Activated B cell treated with CpG ODN at 0.5 μM for 24 hours (primary cell): Measurements from ENCODE around the gene LANCL1. TPM values are rescaled to one million over a fixed set of nuclear protein-coding genes. Genes with fewer than 3 reads are reported as not detected.
"Not testable (repeated sequence)": the region's sequence is repeated elsewhere in the genome, so short reads cannot be mapped to it uniquely, and the experiment has no call there.

ENCODE experiments used
- ATAC-seq: fragments of 200-7000 bp; cut with Tn5 transposase; one replicate; pipeline ENCODE4 v1.10.0; 2021; ENCODE audit warnings: low read depth, mild to moderate bottlenecking, moderate library complexity
- CTCF ChIA-PET: fragments of 350-600 bp; sonication (Branson Sonifier 250); formaldehyde crosslinking; loops from one replicate; lab custom pipeline; 2021; ENCODE audit warnings: antibody characterized with exemption; lab: Charles Lee
- POLR2A ChIA-PET: fragments of 350-600 bp; sonication (Branson Sonifier 250); formaldehyde crosslinking; loops from one replicate; lab custom pipeline; 2021; ENCODE audit warnings: antibody characterized with exemption; lab: Charles Lee
- DNase-seq: peaks from one replicate; pipeline ENCODE4 v3.0.0; 2022
- H3K27ac Mint-ChIP-seq: one replicate; pipeline ENCODE4 v1.8.0; 2020; ENCODE audit warnings: mixed read lengths
- H3K27me3 Mint-ChIP-seq: one replicate; pipeline ENCODE4 v1.8.0; 2021; ENCODE audit warnings: mixed read lengths
- H3K36me3 Mint-ChIP-seq: one replicate; pipeline ENCODE4 v1.8.0; 2021; ENCODE audit warnings: low read depth, mixed read lengths
- H3K4me1 Mint-ChIP-seq: one replicate; pipeline ENCODE4 v1.8.0; 2021; ENCODE audit warnings: mixed read lengths
- H3K4me3 Mint-ChIP-seq: one replicate; pipeline ENCODE4 v1.8.0; 2020; ENCODE audit warnings: mild to moderate bottlenecking, mixed read lengths
- H3K9me3 Mint-ChIP-seq: one replicate; pipeline ENCODE4 v1.8.0; 2020; ENCODE audit warnings: mixed read lengths
- intact Hi-C: fragments of 100-400 bp; cut with micrococcal nuclease; formaldehyde crosslinking; loops from one replicate; pipeline ENCODE4 v1.15.1; 2024
- total RNA-seq: library from RNA; stranded (reverse); gene quantifications from 2 replicates; pipeline ENCODE4 v1.2.3, GENCODE V29; 2022
- TF ChIP-seq, protein P1 (sequence below): fragments of 200-600 bp; IDR thresholded peaks from one replicate; pipeline ENCODE4 v1.8.0; 2022; ENCODE audit warnings: antibody characterized with exemption, mild to moderate bottlenecking

Gene LANCL1
- total RNA-seq, 1 donor from 2014 or later: 30.8 TPM

DNA sequence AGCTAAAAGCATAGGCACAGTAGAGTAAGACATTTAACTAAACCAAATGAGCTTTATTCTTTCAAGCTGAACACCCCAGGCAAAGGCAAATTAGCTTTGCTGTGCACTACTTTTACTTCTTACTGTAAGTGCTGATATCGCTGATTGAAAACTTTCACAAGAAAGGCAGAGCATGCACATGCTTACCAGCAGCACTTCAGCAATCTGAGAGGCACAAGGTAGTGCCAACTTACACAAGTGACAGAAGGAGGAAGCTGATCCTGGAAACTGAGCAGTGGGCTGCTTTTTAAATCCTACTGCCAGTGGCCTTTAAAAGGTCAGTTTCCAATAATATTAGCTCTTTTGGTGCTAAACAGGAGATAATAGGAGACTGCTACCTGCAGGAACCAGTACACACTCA is 43.9 kb downstream of the LANCL1 start:
- no peak overlapping the region for H3K27ac Mint-ChIP-seq
- TF ChIP-seq, protein P1, sequence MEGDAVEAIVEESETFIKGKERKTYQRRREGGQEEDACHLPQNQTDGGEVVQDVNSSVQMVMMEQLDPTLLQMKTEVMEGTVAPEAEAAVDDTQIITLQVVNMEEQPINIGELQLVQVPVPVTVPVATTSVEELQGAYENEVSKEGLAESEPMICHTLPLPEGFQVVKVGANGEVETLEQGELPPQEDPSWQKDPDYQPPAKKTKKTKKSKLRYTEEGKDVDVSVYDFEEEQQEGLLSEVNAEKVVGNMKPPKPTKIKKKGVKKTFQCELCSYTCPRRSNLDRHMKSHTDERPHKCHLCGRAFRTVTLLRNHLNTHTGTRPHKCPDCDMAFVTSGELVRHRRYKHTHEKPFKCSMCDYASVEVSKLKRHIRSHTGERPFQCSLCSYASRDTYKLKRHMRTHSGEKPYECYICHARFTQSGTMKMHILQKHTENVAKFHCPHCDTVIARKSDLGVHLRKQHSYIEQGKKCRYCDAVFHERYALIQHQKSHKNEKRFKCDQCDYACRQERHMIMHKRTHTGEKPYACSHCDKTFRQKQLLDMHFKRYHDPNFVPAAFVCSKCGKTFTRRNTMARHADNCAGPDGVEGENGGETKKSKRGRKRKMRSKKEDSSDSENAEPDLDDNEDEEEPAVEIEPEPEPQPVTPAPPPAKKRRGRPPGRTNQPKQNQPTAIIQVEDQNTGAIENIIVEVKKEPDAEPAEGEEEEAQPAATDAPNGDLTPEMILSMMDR: no peak
- intact Hi-C loops: no loop called here
- peaks cover 13% of the 10 kb centered on the region for H3K9me3 Mint-ChIP-seq
- POLR2A ChIA-PET: no interaction called here
- ATAC-seq (no peak), DNase-seq (no peak)
- H3K4me3 Mint-ChIP-seq: no peak overlapping the region
- CTCF ChIA-PET: no interaction called here
- no peaks in the 10 kb centered on the region for H3K27me3 Mint-ChIP-seq
- H3K4me1 Mint-ChIP-seq: no peaks in the 10 kb centered on the region
- peaks cover 93% of the 10 kb centered on the region for H3K36me3 Mint-ChIP-seq

DNA sequence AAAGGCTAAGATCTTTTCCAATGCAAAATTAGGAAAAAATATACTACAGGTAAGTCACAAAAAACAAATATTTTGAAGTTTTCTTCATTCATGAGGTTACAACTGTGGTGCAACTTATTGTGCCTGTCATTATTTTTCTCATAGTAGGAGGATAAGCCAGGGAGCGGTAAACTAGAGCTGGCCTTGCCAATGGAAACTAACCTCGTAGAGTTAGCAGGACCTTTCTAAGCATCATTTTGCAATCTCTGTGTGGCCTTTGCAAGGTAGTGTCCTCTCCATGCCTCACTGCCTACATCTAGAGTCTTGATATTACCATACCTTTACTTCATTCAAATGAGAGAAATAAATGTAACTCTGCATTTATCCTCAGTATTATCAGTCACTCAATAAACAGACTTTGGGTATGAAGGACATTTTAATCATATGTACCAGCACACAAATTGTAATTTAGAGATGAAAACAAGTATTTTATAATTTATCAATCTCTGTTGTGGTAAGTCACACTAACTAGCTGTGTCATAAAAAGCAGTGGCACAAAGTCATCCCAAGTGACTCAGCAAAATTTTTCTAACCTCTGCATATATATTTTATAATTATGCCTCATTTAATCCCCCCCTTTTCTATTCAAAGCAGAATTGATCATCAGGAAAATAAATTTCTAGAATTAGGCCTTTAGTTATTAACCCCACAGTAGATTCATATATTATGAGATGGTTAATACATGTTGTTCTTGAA is 47.0 kb downstream of the LANCL1 start:
- TF ChIP-seq, protein P1: no peak
- Mint-ChIP-seq H3K27me3 (no peaks in the 10 kb centered on the region), H3K36me3 (peaks cover 83% of the 10 kb centered on the region), H3K9me3 (peaks cover 34% of the 10 kb centered on the region), H3K4me1 (no peaks in the 10 kb centered on the region), H3K27ac (no peak overlapping the region), H3K4me3 (no peak overlapping the region)
- POLR2A ChIA-PET: no interaction called here
- no peak for ATAC-seq
- intact Hi-C loops: no loop called here
- CTCF ChIA-PET: no interaction called here
- DNase-seq: no peak

DNA sequence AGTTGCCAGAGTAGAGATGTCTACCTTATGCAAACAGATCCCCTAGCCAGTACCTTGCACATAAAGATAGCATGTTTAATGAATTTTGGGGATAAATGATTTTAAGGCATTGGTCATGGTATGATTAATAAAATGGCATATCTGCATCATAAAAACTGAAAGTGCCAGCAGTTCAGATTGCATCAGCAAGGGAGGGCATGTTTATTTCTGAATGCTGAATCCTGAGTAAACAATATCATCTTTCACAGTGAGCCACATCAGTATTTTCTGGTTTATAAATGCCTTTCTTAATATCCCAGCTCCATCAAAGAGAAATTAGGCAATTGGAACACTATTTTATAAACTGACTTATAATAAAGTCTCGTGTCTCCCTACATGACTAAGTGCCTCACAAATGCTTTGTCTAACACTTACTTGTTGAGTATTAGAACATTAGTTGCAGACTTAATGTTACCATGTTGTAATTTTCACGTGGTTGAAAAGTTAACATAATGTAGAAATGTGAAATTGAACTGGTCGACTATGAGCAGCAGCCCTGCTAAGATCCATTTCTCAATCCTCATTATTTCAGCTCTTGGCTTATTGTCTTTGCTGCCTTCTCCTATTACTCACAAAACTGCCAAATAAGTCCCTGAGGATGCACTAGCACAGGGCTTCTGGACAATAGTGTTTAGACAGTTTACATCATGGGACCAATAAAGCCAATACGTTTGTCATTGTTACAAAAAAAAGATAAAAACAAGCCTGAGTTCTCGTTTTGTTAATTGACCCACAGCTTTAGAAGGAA is 48.0 kb downstream of the LANCL1 start:
- DNase-seq (no peak), ATAC-seq (no peak)
- POLR2A ChIA-PET: no interaction called here
- intact Hi-C loops: no loop called here
- CTCF ChIA-PET: no interaction called here
- H3K27me3 Mint-ChIP-seq: no peaks in the 10 kb centered on the region
- no peaks in the 10 kb centered on the region for H3K4me1 Mint-ChIP-seq
- TF ChIP-seq, protein P1: no peak
- H3K4me3 Mint-ChIP-seq: no peak overlapping the region
- H3K36me3 Mint-ChIP-seq: peaks cover 76% of the 10 kb centered on the region
- H3K27ac Mint-ChIP-seq: no peak overlapping the region
- peaks cover 34% of the 10 kb centered on the region for H3K9me3 Mint-ChIP-seq

DNA sequence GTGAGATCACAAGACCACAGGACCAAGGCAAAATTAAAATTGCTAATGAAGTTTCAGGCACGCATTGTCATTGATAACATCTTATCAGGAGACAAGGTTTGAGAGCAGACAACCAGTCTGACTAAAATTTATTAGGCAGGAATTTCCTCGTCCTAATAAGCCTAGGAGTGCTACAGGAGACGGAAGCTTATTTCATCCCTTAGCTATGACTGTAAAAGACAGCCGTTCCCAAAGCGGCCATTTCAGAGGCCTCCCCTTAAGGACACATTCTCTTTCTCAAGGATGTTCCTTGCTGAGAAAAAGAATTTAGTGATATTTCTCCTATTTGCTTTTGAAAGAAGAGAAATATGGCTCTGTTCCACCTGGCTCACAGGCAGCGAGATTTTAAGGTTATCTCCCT is 49.2 kb downstream of the LANCL1 start:
- H3K4me1 Mint-ChIP-seq, H3K27me3 Mint-ChIP-seq, intact Hi-C loops, H3K4me3 Mint-ChIP-seq, ATAC-seq, DNase-seq, H3K27ac Mint-ChIP-seq, CTCF ChIA-PET: not testable (repeated sequence)
- POLR2A ChIA-PET: interaction anchor here (0.6 kb wide), 1 partner anchor 906 kb away, joined by 3 read pairs; no protein-coding TSS in a partner anchor
- Mint-ChIP-seq H3K9me3 (peaks cover 34% of the 10 kb centered on the region), H3K36me3 (peaks cover 63% of the 10 kb centered on the region)

DNA sequence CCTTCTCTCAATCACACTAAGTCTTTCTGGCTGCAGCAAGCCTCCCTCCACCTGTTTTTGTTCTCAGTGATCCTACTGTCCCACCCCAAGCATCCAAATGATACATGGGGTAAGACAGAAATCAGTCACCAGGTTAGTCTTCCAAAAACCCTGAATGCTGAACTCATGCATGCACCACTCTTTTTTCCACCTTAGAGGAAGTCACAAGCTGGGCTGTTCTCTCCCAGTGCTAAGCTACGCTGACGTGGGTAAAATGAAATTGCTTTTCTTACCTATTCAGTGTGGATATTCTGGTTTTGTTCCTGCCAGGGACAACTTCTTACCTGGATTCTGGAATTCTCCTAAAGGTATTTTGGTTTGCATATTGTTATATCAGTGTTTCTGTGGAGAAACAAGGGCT is 54.2 kb downstream of the LANCL1 start:
- intact Hi-C loops: no loop called here
- DNase-seq: no peak
- TF ChIP-seq, protein P1: no peak
- ChIA-PET CTCF (no interaction called here), POLR2A (no interaction called here)
- H3K4me3 Mint-ChIP-seq: no peak overlapping the region
- ATAC-seq: no peak
- peaks cover 1% of the 10 kb centered on the region for H3K27me3 Mint-ChIP-seq
- H3K9me3 Mint-ChIP-seq: peaks cover 19% of the 10 kb centered on the region
- no peaks in the 10 kb centered on the region for H3K4me1 Mint-ChIP-seq
- no peak overlapping the region for H3K27ac Mint-ChIP-seq
- H3K36me3 Mint-ChIP-seq: peaks cover 19% of the 10 kb centered on the region
